IPS-15b (cell line): ENCODE results near the gene PDE6D.
"Not testable (repeated sequence)": the region's sequence is repeated elsewhere in the genome, so short reads cannot be mapped to it uniquely, and the experiment has no call there.

Experiments used
- H3K27me3 ChIP-seq: one replicate; pipeline ENCODE4 v1.6.1; 2013; ENCODE audit warnings: low read length; ENCODE audit not compliant: control insufficient read depth, insufficient read depth
- H3K36me3 ChIP-seq: one replicate; pipeline ENCODE4 v1.6.1; 2013; ENCODE audit warnings: low read length; ENCODE audit not compliant: control insufficient read depth, insufficient read depth
- H3K4me1 ChIP-seq: one replicate; pipeline ENCODE4 v1.6.1; 2013; ENCODE audit warnings: mild to moderate bottlenecking, low read length; ENCODE audit not compliant: control insufficient read depth, insufficient read depth
- H3K4me3 ChIP-seq: one replicate; pipeline ENCODE4 v1.5.1; 2013; ENCODE audit warnings: low read depth, low read length
- H3K9ac ChIP-seq: one replicate; pipeline ENCODE4 v1.6.1; 2013; ENCODE audit warnings: low read depth, mild to moderate bottlenecking, low read length
- H3K9me3 ChIP-seq: one replicate; pipeline ENCODE4 v1.6.1; 2013; ENCODE audit warnings: mild to moderate bottlenecking, low read length; ENCODE audit not compliant: control insufficient read depth, insufficient read depth

Gene PDE6D

DNA sequence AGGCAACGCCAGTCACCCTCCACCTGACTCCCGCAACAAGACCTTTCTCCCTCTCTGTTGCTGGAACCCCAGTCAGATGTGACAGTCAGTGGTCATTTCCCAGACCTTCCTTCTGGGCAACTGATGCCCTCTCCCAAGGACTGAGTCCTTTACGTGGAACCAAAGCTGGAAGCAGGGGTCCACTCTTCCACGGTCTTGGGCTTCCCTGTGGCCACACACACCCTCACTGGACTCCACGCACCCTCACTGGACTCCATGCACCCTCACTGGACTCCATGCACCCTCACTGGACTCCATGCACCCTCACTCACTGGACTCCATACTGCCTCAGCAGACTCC, 65.6 kb downstream of the PDE6D start:
- peaks cover 13% of the 10 kb centered on the region for H3K4me1 ChIP-seq
- H3K4me3 ChIP-seq, result no peak overlapping the region
- no peak overlapping the region for H3K9ac ChIP-seq
- peaks cover 21% of the 10 kb centered on the region for H3K36me3 ChIP-seq
- no peaks in the 10 kb centered on the region for H3K27me3 ChIP-seq
- H3K9me3 ChIP-seq, result no peaks in the 10 kb centered on the region

DNA sequence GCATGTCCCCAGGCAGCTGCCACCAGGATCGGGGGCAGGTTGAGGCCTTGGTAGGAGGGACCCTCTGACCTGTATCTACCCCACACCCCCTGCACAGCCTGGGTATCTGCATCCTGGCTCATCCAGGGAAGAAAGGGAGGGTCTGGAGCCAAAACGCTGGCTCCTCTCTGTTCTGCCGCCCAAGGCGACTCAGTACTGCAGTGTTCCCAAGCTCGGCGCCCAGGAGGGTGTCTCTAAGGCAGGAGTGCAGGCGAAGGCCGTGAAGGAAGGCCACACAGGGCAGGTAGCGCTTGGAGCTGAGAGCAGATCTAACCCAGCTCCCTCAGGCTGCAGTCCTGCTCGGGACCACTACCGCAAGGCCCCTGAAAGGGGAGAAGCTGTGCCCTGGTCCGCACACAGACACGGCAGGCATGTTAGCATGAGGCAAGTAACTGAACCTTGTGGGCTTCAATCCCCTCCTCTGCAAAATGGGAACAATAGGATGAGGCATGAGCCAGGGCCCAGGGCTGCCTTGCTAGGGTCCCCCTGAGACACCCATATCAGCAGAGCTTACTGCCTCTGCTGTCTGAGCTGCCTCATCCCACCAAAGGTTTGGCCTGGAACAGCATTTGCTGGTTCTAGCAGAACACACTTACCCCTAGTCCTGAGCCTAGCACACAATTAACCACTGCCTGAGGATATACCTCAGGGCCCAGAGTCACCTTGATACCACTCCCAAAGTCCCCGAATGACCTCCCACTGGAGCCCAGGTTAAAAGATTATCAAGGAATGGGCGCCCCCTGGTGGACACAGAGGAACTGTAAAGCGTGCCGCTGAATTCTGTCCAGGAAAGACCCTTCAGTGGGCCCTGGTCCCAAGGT, 66.2 kb downstream of the PDE6D start:
- Histone ChIP-seq H3K9ac (peak overlapping the region; percentile 61), H3K9me3 (no peaks in the 10 kb centered on the region), H3K27me3 (no peaks in the 10 kb centered on the region), H3K4me3 (peak overlapping the region; percentile 9), H3K4me1 (peaks cover 13% of the 10 kb centered on the region), H3K36me3 (peaks cover 27% of the 10 kb centered on the region)

DNA sequence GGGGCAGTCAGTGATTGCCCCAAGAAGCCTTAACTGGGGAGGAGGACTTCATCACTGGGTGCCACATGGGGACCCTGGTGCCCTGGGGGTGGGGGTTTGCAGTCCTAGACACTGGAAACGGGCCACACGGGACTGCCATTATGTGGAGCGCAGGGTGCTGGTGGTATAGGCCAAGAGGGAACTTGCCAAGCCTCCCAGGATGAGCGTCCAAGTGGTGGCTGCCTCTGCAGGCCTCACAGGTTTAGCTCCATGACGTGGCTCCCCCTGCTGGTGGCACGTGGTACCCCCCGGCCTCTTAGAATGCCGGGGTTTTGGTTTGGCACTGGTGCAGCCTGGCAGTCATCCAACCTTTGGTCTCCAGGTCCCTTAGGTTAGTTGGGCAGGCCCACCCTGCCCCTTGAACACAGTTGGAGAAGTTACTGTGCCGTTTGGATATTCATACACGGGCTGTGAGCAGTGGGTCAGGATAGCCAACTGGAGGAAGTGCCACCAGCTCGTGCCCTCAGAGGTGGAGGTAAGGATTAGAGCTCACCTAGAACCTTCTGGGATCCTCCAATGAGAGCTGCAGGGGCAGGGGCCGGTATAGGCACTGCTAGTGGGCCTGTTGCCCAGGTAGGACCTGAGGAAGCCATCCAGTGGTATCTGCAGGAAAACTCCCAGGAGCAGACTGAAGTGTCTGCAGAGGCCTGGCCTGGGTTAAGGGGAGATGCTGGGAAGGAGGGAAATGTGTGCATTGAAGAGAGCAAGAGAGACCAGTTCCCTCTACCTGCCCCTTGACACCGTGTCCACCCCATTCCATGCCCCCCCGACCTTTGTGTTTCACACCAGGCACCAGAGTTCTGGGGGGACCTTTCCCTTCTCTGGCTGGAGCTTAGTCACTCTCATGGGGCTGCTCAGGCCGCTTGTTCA, 67.1 kb downstream of the PDE6D start:
- no peaks in the 10 kb centered on the region for H3K9me3 ChIP-seq
- H3K9ac ChIP-seq, result peak overlapping the region; percentile 61
- H3K27me3 ChIP-seq, result no peaks in the 10 kb centered on the region
- H3K4me3 ChIP-seq, result peak overlapping the region; percentile 4
- H3K36me3 ChIP-seq, result peaks cover 36% of the 10 kb centered on the region
- peaks cover 13% of the 10 kb centered on the region for H3K4me1 ChIP-seq

DNA sequence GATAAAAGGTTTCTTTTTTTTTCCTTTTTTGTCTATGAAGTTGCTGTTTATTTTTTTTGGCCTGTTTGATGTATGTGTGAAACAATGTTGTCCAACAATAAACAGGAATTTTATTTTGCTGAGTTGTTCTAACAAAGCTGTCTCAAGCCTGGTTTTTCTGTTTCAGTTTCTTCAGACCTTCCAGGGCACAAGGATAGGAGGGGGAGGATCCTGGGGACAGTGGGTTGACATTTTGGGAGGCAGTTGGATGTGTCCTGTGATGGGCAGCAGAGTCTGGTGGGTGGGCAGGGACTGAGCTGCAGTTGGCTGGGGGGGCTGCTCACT, 67.7 kb downstream of the PDE6D start:
- not testable (repeated sequence) for H3K4me3 ChIP-seq, H3K9ac ChIP-seq, H3K9me3 ChIP-seq, H3K27me3 ChIP-seq
- Histone ChIP-seq H3K4me1 (peaks cover 13% of the 10 kb centered on the region), H3K36me3 (peaks cover 41% of the 10 kb centered on the region)

DNA sequence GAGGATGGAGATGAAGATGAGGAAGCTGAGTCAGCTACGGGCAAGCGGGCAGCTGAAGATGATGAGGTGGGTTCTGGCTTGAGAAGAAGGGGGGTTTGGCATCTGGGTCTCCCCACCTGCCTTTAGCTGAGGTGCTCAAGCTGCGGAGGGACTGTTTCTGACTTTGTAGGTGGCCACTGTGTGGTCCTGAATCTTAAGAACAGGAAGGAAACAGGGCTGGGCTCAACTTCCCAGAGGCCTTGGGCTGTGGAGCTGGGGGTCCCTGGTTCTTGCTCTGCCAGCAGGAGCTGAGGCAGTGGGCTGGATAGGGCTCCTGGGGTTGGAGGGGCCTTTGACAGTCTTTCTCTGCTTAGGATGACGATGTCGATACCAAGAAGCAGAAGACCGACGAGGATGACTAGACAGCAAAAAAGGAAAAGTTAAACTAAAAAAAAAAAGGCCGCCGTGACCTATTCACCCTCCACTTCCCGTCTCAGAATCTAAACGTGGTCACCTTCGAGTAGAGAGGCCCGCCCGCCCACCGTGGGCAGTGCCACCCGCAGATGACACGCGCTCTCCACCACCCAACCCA, 68.5 kb downstream of the PDE6D start:
- H3K9me3 ChIP-seq, H3K27me3 ChIP-seq: not testable (repeated sequence)
- Histone ChIP-seq H3K4me3 (peak overlapping the region; percentile 91), H3K9ac (peak overlapping the region; percentile 99), H3K36me3 (peaks cover 41% of the 10 kb centered on the region), H3K4me1 (peaks cover 12% of the 10 kb centered on the region)

DNA sequence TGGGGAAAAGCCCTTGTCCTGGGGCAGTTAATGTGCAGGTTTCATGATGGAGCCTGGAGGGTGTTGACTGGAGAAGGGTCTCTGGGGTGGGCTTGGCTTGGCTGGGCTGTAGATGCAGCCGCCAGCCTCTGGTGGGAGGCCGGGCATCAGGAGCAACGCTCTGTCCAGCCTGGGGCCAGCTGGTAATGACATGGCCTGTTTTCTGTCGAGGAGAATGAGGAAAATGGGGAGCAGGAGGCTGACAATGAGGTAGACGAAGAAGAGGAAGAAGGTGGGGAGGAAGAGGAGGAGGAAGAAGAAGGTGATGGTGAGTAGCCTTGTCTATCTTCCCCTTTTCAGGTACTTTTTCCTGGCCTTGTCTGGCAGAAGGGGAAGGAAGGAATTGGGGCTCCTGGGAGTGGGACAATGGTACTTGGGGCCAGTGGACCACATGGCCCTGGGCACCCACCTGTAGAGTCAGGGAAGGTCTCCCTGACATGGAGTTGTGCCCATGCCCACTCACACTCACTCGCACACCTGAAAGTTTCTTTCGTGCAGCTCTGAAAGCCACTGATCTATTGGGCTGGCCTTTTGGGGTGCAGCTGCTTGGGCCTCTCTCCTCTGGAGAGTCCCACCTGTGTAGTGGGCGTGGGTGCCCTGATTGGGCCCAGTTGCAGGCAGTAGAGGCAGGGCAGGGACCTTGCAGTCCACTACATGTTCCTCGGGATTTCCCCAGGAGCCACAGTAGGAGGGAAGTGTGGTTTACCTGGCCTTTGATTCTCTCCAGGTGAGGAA, 69.2 kb downstream of the PDE6D start:
- Histone ChIP-seq H3K27me3 (no peaks in the 10 kb centered on the region), H3K4me3 (peak overlapping the region; percentile 91), H3K9me3 (no peaks in the 10 kb centered on the region), H3K4me1 (peaks cover 10% of the 10 kb centered on the region), H3K9ac (peak overlapping the region; percentile 99), H3K36me3 (peaks cover 41% of the 10 kb centered on the region)

DNA sequence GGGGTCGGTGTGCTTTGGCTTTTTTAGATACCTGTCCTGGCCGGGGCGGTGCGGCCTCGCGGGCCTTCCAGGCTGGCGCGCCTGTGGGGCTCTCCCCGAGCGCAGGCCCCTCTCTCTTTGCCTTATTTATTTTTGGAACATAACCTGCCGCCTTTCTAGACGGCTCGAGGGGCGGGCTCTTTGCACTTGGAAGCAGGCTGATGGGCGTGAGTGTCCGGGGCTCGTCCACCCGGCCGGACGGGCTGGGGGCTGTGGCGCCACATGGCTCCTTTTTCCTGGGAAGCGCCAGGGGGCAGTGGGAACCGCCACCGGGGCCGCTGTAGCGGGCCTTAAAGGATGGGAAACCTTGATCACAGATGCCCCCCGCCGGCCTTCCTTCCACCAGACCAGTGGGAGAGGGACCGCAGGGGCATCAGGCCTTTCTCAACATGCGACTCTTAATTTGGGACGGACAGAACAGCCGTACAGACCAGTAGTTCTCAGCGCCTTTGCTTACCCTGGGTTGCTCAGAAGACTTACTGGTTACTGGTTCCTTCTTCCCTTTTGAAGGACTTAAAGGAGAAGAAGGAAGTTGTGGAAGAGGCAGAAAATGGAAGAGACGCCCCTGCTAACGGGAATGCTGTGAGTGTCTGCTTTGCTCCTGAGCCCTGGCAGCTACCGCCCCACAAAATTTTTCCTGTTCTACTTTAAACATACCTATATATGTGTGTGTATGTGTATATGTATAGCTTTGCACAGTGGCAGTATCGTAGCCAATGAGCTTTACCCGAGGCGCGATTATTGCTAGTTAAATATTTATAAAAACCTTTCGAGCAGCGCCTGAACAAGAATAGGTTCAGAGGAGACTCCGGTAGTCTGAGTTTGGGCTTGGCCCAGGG, 70.0 kb downstream of the PDE6D start:
- Histone ChIP-seq H3K9ac (peak overlapping the region; percentile 99), H3K27me3 (no peaks in the 10 kb centered on the region), H3K36me3 (peaks cover 41% of the 10 kb centered on the region), H3K4me1 (peaks cover 10% of the 10 kb centered on the region), H3K4me3 (peak overlapping the region; percentile 91), H3K9me3 (no peaks in the 10 kb centered on the region)

DNA sequence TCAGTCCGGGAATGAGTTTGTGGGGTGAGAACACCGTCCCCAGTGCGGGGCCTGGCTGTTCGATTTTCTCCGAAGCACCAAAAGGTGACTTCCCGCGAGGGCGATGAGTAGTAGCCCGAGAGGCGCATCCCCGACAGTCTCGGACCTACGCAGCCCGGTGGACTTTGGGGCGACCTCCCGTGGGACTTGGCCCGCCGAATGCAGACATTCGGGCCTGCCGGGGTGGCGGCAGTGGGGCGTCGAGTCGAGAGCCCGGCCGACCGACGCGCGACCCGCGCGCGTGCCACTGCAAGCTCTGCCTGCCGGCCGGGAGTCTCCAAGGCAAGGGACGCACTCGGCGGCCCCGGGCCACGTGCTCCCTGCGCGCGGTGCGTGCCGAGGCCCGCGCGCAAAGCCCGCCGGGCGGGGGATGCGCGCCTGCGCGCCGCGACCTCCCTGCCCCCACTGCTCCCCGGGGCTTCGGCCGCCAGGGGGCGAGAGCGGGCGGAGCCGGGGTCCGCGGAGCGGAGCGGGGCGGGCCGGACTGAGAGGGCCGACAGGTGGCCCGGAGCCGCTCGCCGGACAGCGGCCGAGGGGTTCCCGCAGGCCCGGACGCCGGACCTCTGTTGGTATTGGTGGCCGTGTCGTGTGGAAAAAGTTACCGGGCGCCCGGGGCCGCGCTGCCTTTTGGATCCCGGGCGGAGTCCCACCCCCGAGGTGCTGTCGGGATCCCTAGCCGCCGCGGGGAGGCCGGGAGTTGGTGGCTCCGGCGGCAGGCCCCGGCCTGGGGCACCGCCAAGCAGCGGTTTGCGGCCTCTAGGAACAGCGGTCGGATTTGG, 70.9 kb downstream of the PDE6D start:
- Histone ChIP-seq H3K27me3 (no peaks in the 10 kb centered on the region), H3K9me3 (no peaks in the 10 kb centered on the region), H3K9ac (peak overlapping the region; percentile 99), H3K36me3 (peaks cover 41% of the 10 kb centered on the region), H3K4me1 (peaks cover 12% of the 10 kb centered on the region), H3K4me3 (peak overlapping the region; percentile 91)

DNA sequence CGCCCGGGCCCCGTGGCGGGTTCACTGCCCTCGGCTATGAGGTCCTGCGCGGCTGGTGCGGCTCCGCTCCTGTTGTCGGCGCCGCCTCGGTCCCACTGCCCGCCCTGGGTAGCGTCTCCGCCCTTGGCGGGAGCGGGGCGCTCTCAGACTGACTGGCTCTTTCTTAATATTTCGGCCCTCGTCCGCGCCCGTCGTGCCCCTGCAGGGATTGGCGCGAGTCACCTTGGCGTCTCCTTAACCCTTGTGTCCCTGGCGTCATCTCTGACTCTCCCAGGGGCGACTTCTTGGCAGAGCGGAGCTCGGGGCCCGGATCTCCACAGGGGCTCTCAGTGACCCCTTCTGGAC, 71.5 kb downstream of the PDE6D start:
- H3K9me3 ChIP-seq, result no peaks in the 10 kb centered on the region
- peak overlapping the region; percentile 91 for H3K4me3 ChIP-seq
- H3K36me3 ChIP-seq, result peaks cover 41% of the 10 kb centered on the region

More for the DNA sequence above, 71.5 kb downstream of the PDE6D start:
- Histone ChIP-seq H3K27me3 (no peaks in the 10 kb centered on the region), H3K9ac (peak overlapping the region; percentile 99), H3K4me1 (peaks cover 12% of the 10 kb centered on the region)
